Stimulated activated CD4-positive, alpha-beta T cell treated with anti-CD3 and anti-CD28 coated beads, Interleukin-4, amount 100 ng/mL, for 1 hour (primary cell): ENCODE data around the gene CYB561A3.
A peak's percentile ranks its signal among the peaks of the same experiment; 100 is the strongest.

Source experiments
- DNase-seq: peaks from one replicate; pipeline ENCODE4 v3.0.0-alpha.2; 2020

The CYB561A3 gene

GRCh38 chr11:61342207-61342803 lies 19.4 kb downstream of the CYB561A3 start:
- no peak for DNase-seq

GRCh38 chr11:61341706-61342105 lies 20.0 kb downstream of the CYB561A3 start:
- DNase-seq = no peak

GRCh38 chr11:61340979-61341378 lies 20.7 kb downstream of the CYB561A3 start:
- no peak for DNase-seq

GRCh38 chr11:61339490-61339878 lies 22.2 kb downstream of the CYB561A3 start:
- no peak for DNase-seq

GRCh38 chr11:61338783-61339489 lies 22.7 kb downstream of the CYB561A3 start:
- DNase-seq = no peak

- no peak for DNase-seq
Measured at GRCh38 chr11:61337706-61338470, 23.8 kb downstream of the CYB561A3 start.

- DNase-seq = peak; percentile 80
Measured at GRCh38 chr11:61336171-61336935, 25.3 kb downstream of the CYB561A3 start.

GRCh38 chr11:61335355-61335710 lies 26.3 kb downstream of the CYB561A3 start:
- DNase-seq = no peak

- DNase-seq = no peak
Measured at GRCh38 chr11:61334434-61335354, 27.0 kb downstream of the CYB561A3 start.

GRCh38 chr11:61333550-61334433 lies 27.9 kb downstream of the CYB561A3 start:
- no peak for DNase-seq

GRCh38 chr11:61332797-61333549 lies 28.7 kb downstream of the CYB561A3 start, which contains the start of the genes DDB1 and TKFC:
Gene DDB1, minus strand, starts transcription at chr11:61333105. Its CDS starts 137 bp downstream, at chr11:61332968.
Gene TKFC, plus strand, starts transcription at chr11:61333228. Its CDS starts 1,501 bp downstream, at chr11:61334729.
- DNase-seq = peak; percentile 98

GRCh38 chr11:61332281-61332796 lies 29.3 kb downstream of the CYB561A3 start:
- DNase-seq = no peak

- no peak for DNase-seq
Measured at GRCh38 chr11:61331651-61332050, 30.0 kb downstream of the CYB561A3 start.

- DNase-seq = no peak
Measured at GRCh38 chr11:61329871-61330270, 31.8 kb downstream of the CYB561A3 start.

- DNase-seq = no peak
Measured at GRCh38 chr11:61328351-61328750, 33.3 kb downstream of the CYB561A3 start.

- no peak for DNase-seq
Measured at GRCh38 chr11:61327669-61328071, 34.0 kb downstream of the CYB561A3 start.

GRCh38 chr11:61325649-61326414 lies 35.9 kb downstream of the CYB561A3 start:
- no peak for DNase-seq

- no peak for DNase-seq
Measured at GRCh38 chr11:61315260-61315659, 46.4 kb downstream of the CYB561A3 start.

- no peak for DNase-seq
Measured at GRCh38 chr11:61310749-61311148, 50.9 kb downstream of the CYB561A3 start.
